Left lung (tissue), 10 donors: ENCODE data around the gene PLGLB1. TPM values are rescaled to one million over a fixed set of nuclear protein-coding genes. Genes with fewer than 3 reads are reported as not detected.
A peak's percentile ranks its signal among the peaks of the same experiment; 100 is the strongest.
"Not testable (repeated sequence)": the region's sequence is repeated elsewhere in the genome, so short reads cannot be mapped to it uniquely, and the experiment has no call there.

Source experiments
- ATAC-seq: fragments of 200-7000 bp; cut with Tn5 transposase; one replicate; pipeline ENCODE4 v1.9.1; 2020; ENCODE audit warnings: moderate library complexity
- DNase-seq, 4 donors: peaks; one replicate each; pipeline ENCODE4 v3.0.0-alpha.2; 2013 to 2020
- H3K27ac ChIP-seq, 2 donors: fragments of 200-600 bp; sonication (generic) in 1 of 2; one replicate each; pipeline versions ENCODE4 v1.5.0 to v1.8.0; 2020 to 2021
- H3K27me3 ChIP-seq, 2 donors: fragments of 200-600 bp; sonication (generic) in 1 of 2; one replicate each; pipeline versions ENCODE4 v1.5.0 to v1.8.0; 2020 to 2021
- H3K36me3 ChIP-seq, 2 donors: fragments of 200-600 bp; sonication (generic) in 1 of 2; one replicate each; pipeline versions ENCODE4 v1.5.0 to v1.8.0; 2020 to 2021
- H3K4me1 ChIP-seq, 2 donors: fragments of 200-600 bp; one replicate each; pipeline ENCODE4 v1.8.0; 2021
- H3K4me3 ChIP-seq, 2 donors: fragments of 200-600 bp; sonication (generic) in 1 of 2; one replicate each; pipeline versions ENCODE4 v1.5.0 to v1.8.0; 2020 to 2021; ENCODE audit warnings: mild to moderate bottlenecking in 1 of 2
- H3K9me3 ChIP-seq, 2 donors: fragments of 200-600 bp; sonication (generic) in 1 of 2; one replicate each; pipeline versions ENCODE4 v1.5.0 to v1.8.0; 2020 to 2021
- intact Hi-C, 2 donors: fragments of 100-400 bp; cut with DNase I; formaldehyde crosslinking; loops; one replicate each; pipeline versions ENCODE4 v1.11.2 to v1.14.2; 2022
- polyA plus RNA-seq, 6 donors: library from polyadenylated mRNA; unstranded; fragments of 120-200 nt; gene quantifications; one replicate each; pipeline ENCODE4 v1.2.1, GENCODE V29; 2013; ENCODE audit not compliant: insufficient read length in 6 of 6
- total RNA-seq, 2 donors: library from RNA; stranded (reverse); fragmentation: NEBNext Ultra II Directional; extraction: Animal tissue kit (Norgen Biotek cat#: 25700); gene quantifications; one replicate each; pipeline ENCODE4 v1.2.1, GENCODE V29; 2021
- donor health status: DM: no; HTN: yes; CAD: no.
- donor health status: DM: no; HTN: no; CAD: no.

Gene PLGLB1
- total and polyA plus RNA-seq, 8 donors, result 1.3 to 24.2 (median 9.5) TPM

GRCh38 chr2:87023988-87024615 is 2.5 kb upstream of the PLGLB1 start:
- H3K4me3 ChIP-seq, H3K4me1 ChIP-seq, H3K9me3 ChIP-seq, intact Hi-C loops, H3K27me3 ChIP-seq, DNase-seq, H3K36me3 ChIP-seq, H3K27ac ChIP-seq: not testable (repeated sequence)
- peak; percentile 49 for ATAC-seq

- intact Hi-C loops, DNase-seq, ATAC-seq: not testable (repeated sequence)
Observed at GRCh38 chr2:87021043-87021442, 601 bp downstream of the PLGLB1 start.

DNA sequence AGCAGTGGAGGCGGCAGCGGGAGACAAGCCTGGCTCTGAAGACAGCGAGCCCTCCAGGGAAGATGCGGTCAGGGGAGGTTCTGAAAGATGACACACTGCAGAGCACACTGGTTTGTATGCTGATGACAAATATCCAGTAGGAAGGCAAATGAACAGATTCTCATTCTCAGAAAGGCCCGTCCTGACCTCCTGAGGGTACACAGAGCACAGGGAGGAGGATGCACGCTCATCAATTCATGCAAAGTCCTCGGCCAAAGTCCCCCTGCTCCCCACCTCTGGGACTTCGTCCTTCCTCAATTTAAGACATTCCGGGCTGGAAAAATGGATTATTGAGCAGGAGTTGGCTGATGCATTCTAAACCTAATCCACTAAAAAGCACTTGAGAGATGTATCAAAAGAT is 2.6 kb downstream of the PLGLB1 start:
- H3K27ac ChIP-seq, intact Hi-C loops, DNase-seq: not testable (repeated sequence)

More at GRCh38 chr2:87021043-87021442, 601 bp downstream of the PLGLB1 start:
- H3K36me3 ChIP-seq, H3K4me3 ChIP-seq, H3K9me3 ChIP-seq, H3K27me3 ChIP-seq, H3K27ac ChIP-seq, H3K4me1 ChIP-seq: not testable (repeated sequence)

GRCh38 chr2:87014489-87015169 is 7.0 kb downstream of the PLGLB1 start:
- H3K9me3 ChIP-seq, H3K27me3 ChIP-seq, H3K4me1 ChIP-seq, H3K27ac ChIP-seq, ATAC-seq, DNase-seq, H3K36me3 ChIP-seq, intact Hi-C loops, H3K4me3 ChIP-seq: not testable (repeated sequence)

More for the DNA sequence above, 2.6 kb downstream of the PLGLB1 start:
- not testable (repeated sequence) for H3K9me3 ChIP-seq, H3K4me1 ChIP-seq, ATAC-seq, H3K4me3 ChIP-seq, H3K27me3 ChIP-seq, H3K36me3 ChIP-seq

DNA sequence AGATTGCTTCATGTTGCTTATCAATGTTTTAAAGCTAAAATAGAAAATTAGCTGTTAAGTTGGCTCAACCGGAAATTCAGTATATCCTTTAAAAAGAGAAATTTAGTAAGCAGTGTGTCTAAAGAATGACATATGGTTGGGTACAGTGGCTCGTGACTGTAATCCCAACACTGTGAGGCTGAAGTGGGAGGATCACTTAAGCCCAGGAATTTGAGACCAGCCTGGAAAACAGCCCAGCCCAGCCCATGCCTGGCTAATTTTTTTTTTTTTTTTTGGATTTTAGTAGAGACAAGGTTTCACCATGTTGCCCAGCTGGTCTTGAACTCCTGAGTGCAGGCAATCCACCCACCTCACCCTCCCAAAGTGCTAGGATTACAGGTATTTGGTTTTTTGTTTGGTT is 17.2 kb downstream of the PLGLB1 start:
- H3K36me3 ChIP-seq, H3K27me3 ChIP-seq, H3K4me3 ChIP-seq, intact Hi-C loops, ATAC-seq, H3K27ac ChIP-seq, H3K4me1 ChIP-seq, H3K9me3 ChIP-seq, DNase-seq: not testable (repeated sequence)

Other genes with a start within 250 kb of the PLGLB1 start
- gene CD8A, start 230.9 kb downstream of the PLGLB1 start, total RNA-seq, result 1 to 10 TPM; 1.5 to 9.1 TPM
- 1 to 10 TPM in 2 of 6 donors, under 1 TPM in 4; 0.53 to 1.2 (median 0.73) TPM for gene CD8A, start 230.9 kb downstream of the PLGLB1 start, polyA plus RNA-seq
- 1 to 10 TPM in 1 of 2 donors, not detected in 1; 3.6 TPM for gene CD8B, start 160.0 kb downstream of the PLGLB1 start, total RNA-seq
- gene CD8B, start 160.0 kb downstream of the PLGLB1 start, polyA plus RNA-seq, result under 1 TPM; 0.39 to 0.82 (median 0.67) TPM
- gene RGPD1, start 79.7 kb downstream of the PLGLB1 start, total RNA-seq, result under 1 TPM in 1 of 2 donors, not detected in 1; 0.15 TPM
- gene RGPD1, start 79.7 kb downstream of the PLGLB1 start, polyA plus RNA-seq, result 1 to 10 TPM in 5 of 6 donors, under 1 TPM in 1; 0.78 to 4.1 (median 3.3) TPM